Measurements from ENCODE around the gene MICAL3.

MICAL3 gene

GRCh38 chr22:17867160-17867785, 157.1 kb downstream of the MICAL3 start:
- H3K27me3 ChIP-seq (ENCODE audit: insufficient read depth, insufficient read length) = no peaks in the 10 kb centered on the region
- peaks cover 90% of the 10 kb centered on the region for H3K36me3 ChIP-seq (ENCODE audit: insufficient read depth, insufficient read length, low read length)
- no peaks in the 10 kb centered on the region for H3K9me3 ChIP-seq (ENCODE audit: insufficient read depth, low read length)
- DNase-seq (ENCODE audit: low read depth, low spot score) = no peak
- TF ChIP-seq SUZ12 (IDR thresholded peaks at IDR 0.05; ENCODE audit: extremely low read depth, insufficient read depth, insufficient read length) (no peak), YY1 (IDR thresholded peaks at IDR 0.05; ENCODE audit: insufficient read depth, insufficient read length) (no peak), ZNF274 (IDR thresholded peaks at IDR 0.05; ENCODE audit: low read depth, low read length) (no peak)
- H3K4me3 ChIP-seq (ENCODE audit: insufficient read length, low read depth) = no peak overlapping the region
- H3K9ac ChIP-seq (ENCODE audit: insufficient read length, low read depth) = no peak overlapping the region
- H3K4me1 ChIP-seq (ENCODE audit: insufficient read depth, insufficient read length) = no peaks in the 10 kb centered on the region

GRCh38 chr22:17866621-17867020, 157.7 kb downstream of the MICAL3 start:
- Histone ChIP-seq H3K9me3 (ENCODE audit: insufficient read depth, low read length) (no peaks in the 10 kb centered on the region), H3K36me3 (ENCODE audit: insufficient read depth, insufficient read length, low read length) (peaks cover 84% of the 10 kb centered on the region), H3K4me1 (ENCODE audit: insufficient read depth, insufficient read length) (no peaks in the 10 kb centered on the region), H3K4me3 (ENCODE audit: insufficient read length, low read depth) (no peak overlapping the region), H3K9ac (ENCODE audit: insufficient read length, low read depth) (no peak overlapping the region), H3K27me3 (ENCODE audit: insufficient read depth, insufficient read length) (no peaks in the 10 kb centered on the region)
- no peak for DNase-seq (ENCODE audit: low read depth, low spot score)
- TF ChIP-seq YY1 (IDR thresholded peaks at IDR 0.05; ENCODE audit: insufficient read depth, insufficient read length) (no peak), SUZ12 (IDR thresholded peaks at IDR 0.05; ENCODE audit: extremely low read depth, insufficient read depth, insufficient read length) (no peak), ZNF274 (IDR thresholded peaks at IDR 0.05; ENCODE audit: low read depth, low read length) (no peak)

GRCh38 chr22:17866127-17866526, 158.2 kb downstream of the MICAL3 start:
- TF ChIP-seq SUZ12 (IDR thresholded peaks at IDR 0.05; ENCODE audit: extremely low read depth, insufficient read depth, insufficient read length) (no peak), ZNF274 (IDR thresholded peaks at IDR 0.05; ENCODE audit: low read depth, low read length) (no peak)
- Histone ChIP-seq H3K36me3 (ENCODE audit: insufficient read depth, insufficient read length, low read length) (peaks cover 84% of the 10 kb centered on the region), H3K4me1 (ENCODE audit: insufficient read depth, insufficient read length) (no peaks in the 10 kb centered on the region), H3K4me3 (ENCODE audit: insufficient read length, low read depth) (no peak overlapping the region), H3K9ac (ENCODE audit: insufficient read length, low read depth) (no peak overlapping the region), H3K9me3 (ENCODE audit: insufficient read depth, low read length) (no peaks in the 10 kb centered on the region), H3K27me3 (ENCODE audit: insufficient read depth, insufficient read length) (no peaks in the 10 kb centered on the region)
- DNase-seq (ENCODE audit: low read depth, low spot score) = no peak

- no peak overlapping the region for H3K4me3 ChIP-seq (ENCODE audit: insufficient read length, low read depth)
- no peaks in the 10 kb centered on the region for H3K27me3 ChIP-seq (ENCODE audit: insufficient read depth, insufficient read length)
- TF ChIP-seq YY1 (IDR thresholded peaks at IDR 0.05; ENCODE audit: insufficient read depth, insufficient read length) (no peak), ZNF274 (IDR thresholded peaks at IDR 0.05; ENCODE audit: low read depth, low read length) (no peak), SUZ12 (IDR thresholded peaks at IDR 0.05; ENCODE audit: extremely low read depth, insufficient read depth, insufficient read length) (no peak)
- no peak overlapping the region for H3K9ac ChIP-seq (ENCODE audit: insufficient read length, low read depth)
- no peaks in the 10 kb centered on the region for H3K9me3 ChIP-seq (ENCODE audit: insufficient read depth, low read length)
- DNase-seq (ENCODE audit: low read depth, low spot score) = no peak
- H3K36me3 ChIP-seq (ENCODE audit: insufficient read depth, insufficient read length, low read length) = peaks cover 83% of the 10 kb centered on the region
- no peaks in the 10 kb centered on the region for H3K4me1 ChIP-seq (ENCODE audit: insufficient read depth, insufficient read length)
Measured at GRCh38 chr22:17865183-17866055, 158.9 kb downstream of the MICAL3 start.

- Histone ChIP-seq H3K4me1 (ENCODE audit: insufficient read depth, insufficient read length) (no peaks in the 10 kb centered on the region), H3K9ac (ENCODE audit: insufficient read length, low read depth) (no peak overlapping the region), H3K27me3 (ENCODE audit: insufficient read depth, insufficient read length) (no peaks in the 10 kb centered on the region), H3K4me3 (ENCODE audit: insufficient read length, low read depth) (no peak overlapping the region), H3K9me3 (ENCODE audit: insufficient read depth, low read length) (no peaks in the 10 kb centered on the region), H3K36me3 (ENCODE audit: insufficient read depth, insufficient read length, low read length) (peaks cover 84% of the 10 kb centered on the region)
- TF ChIP-seq ZNF274 (IDR thresholded peaks at IDR 0.05; ENCODE audit: low read depth, low read length) (no peak), SUZ12 (IDR thresholded peaks at IDR 0.05; ENCODE audit: extremely low read depth, insufficient read depth, insufficient read length) (no peak)
- no peak for DNase-seq (ENCODE audit: low read depth, low spot score)
Measured at GRCh38 chr22:17864398-17865182, 159.8 kb downstream of the MICAL3 start.

GRCh38 chr22:17862646-17863181, 161.6 kb downstream of the MICAL3 start:
- H3K27me3 ChIP-seq (ENCODE audit: insufficient read depth, insufficient read length) = no peaks in the 10 kb centered on the region
- no peak for TF ChIP-seq YY1 (IDR thresholded peaks at IDR 0.05; ENCODE audit: insufficient read depth, insufficient read length)
- no peak for TF ChIP-seq SUZ12 (IDR thresholded peaks at IDR 0.05; ENCODE audit: extremely low read depth, insufficient read depth, insufficient read length)
- no peak for TF ChIP-seq ZNF274 (IDR thresholded peaks at IDR 0.05; ENCODE audit: low read depth, low read length)
- DNase-seq (ENCODE audit: low read depth, low spot score) = no peak
- no peaks in the 10 kb centered on the region for H3K9me3 ChIP-seq (ENCODE audit: insufficient read depth, low read length)
- H3K4me3 ChIP-seq (ENCODE audit: insufficient read length, low read depth) = no peak overlapping the region
- no peaks in the 10 kb centered on the region for H3K4me1 ChIP-seq (ENCODE audit: insufficient read depth, insufficient read length)
- peaks cover 76% of the 10 kb centered on the region for H3K36me3 ChIP-seq (ENCODE audit: insufficient read depth, insufficient read length, low read length)
- no peak overlapping the region for H3K9ac ChIP-seq (ENCODE audit: insufficient read length, low read depth)

Data from NT2/D1 (cell line).